K562 (cell line): ENCODE measurements around the gene TFF2.

Experiments
- BHLHE40 ChIP-seq: IDR thresholded peaks from 2 replicates; pipeline ENCODE4 v1.6.1; 2011; ENCODE audit warnings: low read length, improper control_type of control experiment
- CREM ChIP-seq: IDR thresholded peaks from 2 replicates; pipeline ENCODE4 v1.6.1; 2014; ENCODE audit warnings: antibody characterized with exemption, low read depth
- FOS ChIP-seq: IDR thresholded peaks from 3 replicates; pipeline ENCODE4 v1.6.1; 2011; ENCODE audit not compliant: insufficient read length; ENCODE audit errors: extremely low read depth
- FOXM1 ChIP-seq, 2 experiments: fragments of 450-650 bp in 1 of 2; sonication (generic) in 1 of 2; formaldehyde crosslinking in 1 of 2; IDR thresholded peaks; 2 replicates each; pipeline versions ENCODE4 v1.6.1 to v1.9.0; 2017 to 2022; ENCODE audit warnings: low read depth in 2 of 2, mild to moderate bottlenecking in 2 of 2, missing genetic modification reagents in 1 of 2, moderate library complexity in 1 of 2
- USF1 ChIP-seq: sonication (generic); formaldehyde crosslinking; IDR thresholded peaks from 2 replicates; pipeline ENCODE4 v1.9.0; 2022; ENCODE audit warnings: mild to moderate bottlenecking, missing genetic modification reagents

GRCh38 chr21:42317826-42318746 is 32.7 kb downstream of the TFF2 start:
- TF ChIP-seq USF1 (CRISPR knock-in tag): no peak
- TF ChIP-seq BHLHE40: no peak
- TF ChIP-seq FOXM1 (IDR thresholded peaks at IDR 0.05; ENCODE audit: low read depth): no peak
- TF ChIP-seq FOXM1 (CRISPR knock-in tag; IDR thresholded peaks at IDR 0.05; ENCODE audit: low read depth): no peak
- no peak for TF ChIP-seq CREM
- no peak for TF ChIP-seq FOS
